ENCODE data around the gene ARPC3.
"Not testable (repeated sequence)": the region's sequence is repeated elsewhere in the genome, so short reads cannot be mapped to it uniquely, and the experiment has no call there.

Gene ARPC3

DNA sequence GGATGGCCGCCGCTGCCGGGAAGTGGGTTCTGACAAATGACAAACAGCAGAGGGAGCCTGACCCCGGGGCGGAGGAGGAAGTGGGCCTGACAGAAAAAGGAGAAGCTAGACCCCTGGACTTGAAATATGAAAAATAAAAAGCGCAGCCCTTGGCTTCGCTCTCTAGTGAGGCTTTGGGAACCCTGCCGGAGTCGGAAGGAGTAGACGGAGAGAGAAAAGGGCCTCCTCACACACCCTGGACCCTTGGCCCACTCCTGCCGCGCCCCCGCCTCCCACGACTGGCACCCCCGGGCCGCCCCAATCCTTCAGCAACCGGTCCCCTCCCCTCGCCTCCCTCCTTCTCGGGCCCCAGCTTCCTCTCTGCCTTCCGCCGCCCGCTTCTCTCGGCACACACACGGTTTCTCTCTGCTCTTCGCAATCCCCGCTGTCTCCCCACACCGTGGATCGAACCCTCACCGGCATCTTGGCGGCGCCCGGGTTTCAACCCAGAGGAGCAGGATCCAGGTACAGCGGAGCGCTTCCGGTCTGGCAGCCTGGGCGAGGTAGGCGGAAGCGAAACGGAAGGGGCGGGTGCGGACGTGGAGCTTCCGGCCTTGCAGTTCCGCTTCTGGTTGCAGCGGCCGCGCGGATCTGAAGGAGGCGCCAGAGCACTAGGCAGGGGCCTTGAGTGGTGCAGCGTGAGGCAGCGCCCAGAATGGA is at the start of gene ARPC3:
TSS of gene ARPC3 (minus strand) at position 539 of the 699 bp plus-strand sequence. CDS start at position 462, 77 bp downstream.
- peak; percentile 89 to 97 for DNase-seq

DNA sequence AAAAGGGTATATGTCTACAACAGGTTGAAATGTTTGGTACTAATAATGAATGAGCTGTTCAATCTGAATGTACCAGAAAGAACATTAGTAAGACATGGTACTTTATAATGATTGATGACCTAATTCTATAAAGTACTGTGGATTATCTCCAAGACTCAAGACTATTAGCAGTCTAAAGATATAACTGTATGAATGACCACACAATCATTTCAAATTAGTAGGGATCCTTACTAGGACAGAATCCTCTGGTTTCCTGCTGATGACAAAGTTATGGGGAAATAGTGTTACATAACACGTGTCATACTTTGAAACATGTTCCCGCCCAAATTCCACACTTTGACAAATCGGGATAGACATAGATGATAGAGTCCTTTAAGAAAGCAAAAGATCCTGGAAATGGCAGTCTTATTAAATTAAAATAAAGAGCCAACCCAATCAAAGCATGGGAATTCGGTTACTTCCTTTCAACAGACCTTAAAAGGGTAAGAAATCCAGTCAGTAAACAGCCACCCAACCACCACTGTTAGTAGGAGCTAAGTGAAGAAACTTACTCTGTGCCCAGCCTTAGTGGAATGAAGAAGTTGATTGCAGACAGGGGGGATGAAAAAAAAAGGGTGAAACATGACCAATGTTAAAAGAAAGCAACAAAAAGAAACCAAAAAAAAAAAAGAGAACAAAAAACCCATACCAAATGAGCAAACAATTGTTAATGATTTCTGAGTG is 49.0 kb upstream of the ARPC3 start:
- no peak for DNase-seq

DNA sequence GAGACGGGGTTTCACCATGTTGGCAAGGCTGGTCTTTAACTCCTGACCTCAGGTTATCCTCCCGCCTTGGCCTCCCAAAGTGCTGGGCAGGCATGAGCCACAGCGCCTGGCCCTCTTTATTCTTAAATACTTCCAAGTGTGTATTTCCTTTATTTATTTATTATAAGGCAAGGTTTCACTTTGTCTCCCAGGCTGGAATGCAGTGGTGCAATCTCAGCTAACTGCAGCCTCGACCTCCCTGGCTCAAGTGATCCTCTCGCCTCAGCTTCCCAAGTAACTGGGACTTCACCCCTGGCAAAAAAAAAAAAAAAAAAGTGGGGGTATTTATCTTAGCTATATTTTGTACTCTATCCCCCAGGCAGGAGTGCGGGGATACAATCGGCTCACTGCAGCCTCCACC is 25.3 kb upstream of the ARPC3 start:
- DNase-seq: no peak

DNA sequence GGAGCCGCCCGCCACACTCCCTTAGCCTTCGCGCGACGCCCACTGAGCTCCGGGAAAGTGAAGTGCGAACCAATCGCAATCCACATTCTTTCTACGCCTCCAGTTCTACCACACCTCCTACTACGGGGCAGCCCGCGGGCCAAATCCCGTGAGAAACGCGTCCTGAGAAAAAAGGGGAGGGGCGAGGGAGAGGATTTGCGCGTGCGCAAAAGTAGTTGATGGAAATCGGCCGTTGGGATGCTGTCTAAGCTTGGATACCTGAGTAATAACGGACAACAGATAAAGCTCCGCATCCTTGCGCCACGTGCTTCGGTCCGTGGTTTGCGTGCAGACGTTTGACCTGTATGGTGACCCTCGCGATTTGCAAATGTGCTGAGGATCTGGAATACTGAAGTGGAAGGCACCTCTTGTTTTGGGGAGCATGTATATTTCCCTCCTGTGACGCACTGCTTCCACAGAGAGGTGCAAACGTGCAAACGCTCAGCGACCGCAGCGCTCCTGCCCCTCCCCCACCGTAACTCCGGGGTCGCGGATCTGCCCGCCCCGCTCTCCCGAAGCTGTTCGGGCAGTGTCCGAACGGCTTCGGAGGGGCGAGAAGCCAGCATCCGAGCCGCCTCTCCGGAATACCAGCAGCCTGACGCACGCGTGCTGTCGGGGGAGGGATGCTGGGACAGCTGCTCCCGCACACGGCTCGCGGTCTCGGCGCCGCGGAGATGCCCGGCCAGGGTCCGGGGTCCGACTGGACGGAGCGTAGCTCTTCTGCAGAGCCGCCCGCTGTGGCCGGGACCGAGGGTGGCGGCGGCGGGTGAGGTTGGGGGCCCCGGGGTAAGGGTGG is 18.3 kb upstream of the ARPC3 start, which contains the start of the genes FAM216A and GPN3:
TSS of gene FAM216A (plus strand) at position 632 of the 835 bp plus-strand sequence. CDS start at position 663, 31 bp downstream.
TSS of gene GPN3 (minus strand) at position 44 of the 835 bp plus-strand sequence. CDS start 54 bp downstream, outside the sequence.
- DNase-seq: peak; percentile 97 to 99

DNA sequence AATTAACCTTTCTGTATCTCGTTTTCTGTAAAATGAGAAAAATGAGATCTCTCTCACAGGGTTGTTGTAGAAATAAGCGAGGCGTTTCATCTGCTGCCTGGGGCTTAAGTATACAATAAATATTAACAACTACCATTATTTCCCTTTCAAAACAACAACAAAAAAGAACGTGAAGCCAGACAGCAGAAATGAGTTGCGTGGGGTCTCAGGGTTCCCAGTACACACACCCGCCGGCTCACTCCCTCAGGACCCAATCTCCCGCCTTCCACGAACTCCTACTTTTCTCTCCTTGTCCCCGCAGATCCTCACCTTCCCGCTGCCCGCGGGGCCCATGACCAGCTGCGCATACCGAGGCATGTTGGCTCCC is 17.7 kb upstream of the ARPC3 start:
- DNase-seq: no peak

DNA sequence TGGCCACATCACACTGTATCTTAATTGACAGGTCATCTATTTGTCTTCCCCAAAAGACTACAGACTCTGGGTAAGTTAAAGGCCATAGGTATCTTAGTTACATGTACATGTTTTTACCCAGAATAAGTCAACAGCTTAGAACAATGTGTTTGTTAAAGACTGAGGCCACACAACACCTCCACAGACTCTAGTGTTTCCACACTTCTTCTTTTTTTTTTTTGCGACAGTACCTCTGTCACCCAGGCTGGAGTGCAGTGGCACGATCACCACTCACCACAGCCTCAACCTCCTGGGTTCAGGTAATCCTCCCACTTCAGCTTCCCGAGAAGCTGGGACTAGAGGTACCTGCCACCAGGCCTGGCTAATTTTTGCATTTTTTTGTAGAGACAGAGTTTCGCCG is 16.7 kb upstream of the ARPC3 start:
- no peak for DNase-seq

DNA sequence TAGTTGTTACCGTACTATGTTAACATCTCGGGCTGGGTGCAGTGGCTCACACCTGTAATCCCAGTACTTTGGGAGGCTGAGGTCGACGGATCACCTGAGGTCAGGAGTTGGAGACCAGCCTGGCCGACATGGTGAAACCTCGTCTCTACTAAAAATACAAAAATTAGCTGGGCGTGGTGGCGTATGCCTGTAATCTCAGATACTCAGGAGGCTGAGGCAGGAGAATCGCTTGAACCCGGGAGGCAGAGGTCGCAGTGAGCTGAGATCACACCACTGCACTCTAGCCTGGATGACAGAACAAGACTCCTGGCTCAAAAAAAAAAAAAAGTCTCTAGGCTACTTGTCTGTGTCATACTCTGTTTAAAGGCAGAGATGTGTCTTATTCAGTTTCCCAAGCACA is 15.6 kb upstream of the ARPC3 start:
- not testable (repeated sequence) for DNase-seq

DNA sequence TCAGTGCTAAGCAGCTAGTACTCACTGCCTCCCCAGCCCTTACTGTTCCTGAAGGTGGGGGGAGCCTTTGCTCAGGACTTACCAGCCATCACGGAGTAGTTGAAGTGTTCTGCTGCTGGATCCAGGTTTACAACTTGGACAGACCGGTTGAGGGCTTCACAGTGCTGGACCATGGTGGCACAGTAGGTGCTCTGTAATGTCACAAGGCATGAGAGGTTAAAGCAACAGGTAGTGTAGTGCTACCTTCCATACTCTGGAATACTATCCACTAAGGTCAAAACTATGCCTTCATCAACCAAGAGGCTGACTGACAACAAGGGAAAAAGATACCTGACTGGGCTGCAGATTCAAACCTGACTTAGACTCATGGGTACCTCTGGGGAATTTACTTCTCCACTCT is 14.9 kb upstream of the ARPC3 start:
- no peak for DNase-seq

DNA sequence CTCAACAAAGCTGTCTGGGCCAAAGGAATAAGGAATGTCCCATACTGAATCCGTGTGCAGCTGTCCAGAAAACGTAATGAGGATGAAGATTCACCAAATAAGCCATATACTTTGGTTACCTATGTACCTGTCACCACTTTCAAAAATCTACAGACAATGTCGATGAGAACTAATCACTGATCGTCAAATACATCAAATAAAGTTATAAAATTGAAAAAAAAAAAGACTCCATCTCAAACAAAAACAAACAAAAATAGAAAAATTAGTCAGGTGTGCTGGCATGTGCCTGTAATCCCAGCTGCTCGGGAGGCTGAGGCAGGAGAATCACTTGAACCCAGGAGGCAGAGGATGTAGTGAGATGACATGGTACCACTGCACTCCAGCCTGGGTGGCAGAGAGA is 11.1 kb upstream of the ARPC3 start:
- DNase-seq: not testable (repeated sequence)

DNA sequence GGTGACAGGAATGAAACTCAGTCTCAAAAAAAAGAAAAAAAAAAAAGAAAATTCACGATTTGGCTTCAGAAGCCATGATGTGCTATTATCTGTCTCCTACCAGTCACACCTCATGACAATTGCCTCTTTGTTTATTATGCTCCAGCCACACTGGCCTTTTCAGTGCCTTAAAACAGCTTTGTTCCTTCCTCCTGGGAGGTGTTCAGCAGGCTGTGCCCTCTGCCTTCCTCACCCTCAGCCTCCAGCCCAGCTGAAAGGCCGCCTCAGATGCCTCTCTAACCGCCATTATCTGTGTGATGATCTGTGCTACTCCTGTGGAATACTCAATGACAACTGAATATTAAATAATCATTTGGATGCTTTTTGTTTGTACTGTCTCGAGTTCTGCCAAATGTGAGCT is 8.6 kb upstream of the ARPC3 start:
- no peak for DNase-seq

DNA sequence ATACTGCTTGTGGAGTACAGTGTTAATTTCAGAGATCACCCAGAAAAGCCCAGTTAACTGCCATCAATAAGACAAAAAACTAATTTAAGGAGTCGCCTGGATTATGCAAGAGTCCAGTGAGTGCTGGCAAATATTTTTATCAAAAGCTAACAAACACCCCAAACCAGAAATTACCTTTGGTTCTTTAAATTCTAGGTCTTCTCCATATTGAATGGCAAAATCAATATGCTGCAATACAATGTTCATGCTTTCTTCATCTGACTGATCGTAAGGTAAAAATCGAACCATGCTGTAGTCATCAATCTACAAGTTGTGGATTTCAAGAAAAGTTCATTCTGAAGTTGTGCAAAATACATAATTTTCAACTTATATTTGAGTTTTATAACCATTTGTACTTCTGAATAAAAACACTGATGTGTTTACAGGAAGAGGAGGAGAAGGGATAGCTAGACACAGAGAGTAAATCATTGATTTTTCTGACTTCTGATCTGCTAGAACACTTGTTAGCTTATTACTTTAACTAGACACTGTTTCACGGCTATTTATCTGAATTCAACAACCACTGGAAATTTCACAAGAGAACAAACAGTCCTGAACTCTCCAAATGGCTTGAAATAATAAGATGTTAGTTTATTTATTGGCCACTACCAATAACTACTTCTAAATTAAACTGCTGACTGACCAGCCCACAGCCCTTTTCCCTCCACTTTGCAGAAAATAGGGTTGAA is 3.6 kb upstream of the ARPC3 start:
- DNase-seq: no peak

DNA sequence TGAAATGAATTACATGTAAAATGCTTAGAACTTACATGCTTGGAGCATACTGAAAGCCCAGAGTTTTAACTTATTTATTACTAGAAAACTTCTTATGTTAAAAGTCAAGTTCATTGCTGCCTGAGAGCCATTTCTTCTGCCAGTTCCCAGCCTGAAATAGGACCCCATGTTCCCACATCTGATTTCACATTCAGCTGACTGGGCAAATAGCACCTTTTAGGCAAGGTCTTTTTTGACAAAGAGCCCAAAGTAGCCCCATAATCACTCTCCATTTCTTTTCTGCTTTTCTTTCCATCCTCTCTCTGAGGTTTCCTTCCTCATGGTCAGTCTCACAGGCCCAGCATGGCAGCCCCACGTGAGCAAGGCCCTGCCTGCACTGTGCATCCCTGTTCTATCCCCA is 1.1 kb upstream of the ARPC3 start:
- DNase-seq: no peak

DNA sequence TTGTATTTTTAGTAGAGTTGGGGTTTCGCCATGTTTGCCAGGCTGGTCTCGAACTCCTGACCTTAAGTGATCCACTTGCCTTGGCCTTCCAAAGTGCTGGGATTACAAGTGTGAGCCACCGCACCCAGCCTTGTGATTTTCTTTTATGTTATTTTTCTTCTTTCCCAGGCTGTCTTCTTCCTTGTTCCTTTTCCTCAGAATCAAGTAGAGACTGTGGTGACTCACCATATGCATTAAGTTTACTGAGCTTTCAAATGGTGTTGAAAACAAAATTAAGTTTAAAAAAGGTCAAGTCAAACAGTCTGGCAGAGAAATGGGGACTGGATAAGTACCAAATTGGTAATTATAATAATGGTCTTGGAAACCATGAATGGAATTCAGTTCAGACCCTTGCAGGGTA is 5.7 kb downstream of the ARPC3 start:
- DNase-seq: no peak

DNA sequence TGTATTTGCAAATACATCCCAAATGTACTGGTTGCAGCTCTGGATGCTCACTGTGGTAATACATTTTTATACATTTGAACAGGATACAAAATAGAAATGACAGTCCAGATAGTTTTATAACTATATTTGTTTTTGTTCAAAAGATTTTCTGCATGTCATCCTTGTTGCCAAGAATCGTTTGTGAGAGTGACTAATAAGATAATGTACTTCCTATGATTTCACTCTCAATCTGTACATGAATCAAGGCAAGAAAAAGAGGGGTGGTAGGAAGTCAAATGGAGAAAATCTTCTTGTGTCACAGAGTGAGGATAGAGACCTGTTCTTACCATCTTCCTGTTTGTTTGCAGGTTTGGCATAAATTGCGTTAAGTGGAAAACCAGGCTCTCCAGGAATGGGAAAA is 13.9 kb downstream of the ARPC3 start:
- no peak for DNase-seq

DNA sequence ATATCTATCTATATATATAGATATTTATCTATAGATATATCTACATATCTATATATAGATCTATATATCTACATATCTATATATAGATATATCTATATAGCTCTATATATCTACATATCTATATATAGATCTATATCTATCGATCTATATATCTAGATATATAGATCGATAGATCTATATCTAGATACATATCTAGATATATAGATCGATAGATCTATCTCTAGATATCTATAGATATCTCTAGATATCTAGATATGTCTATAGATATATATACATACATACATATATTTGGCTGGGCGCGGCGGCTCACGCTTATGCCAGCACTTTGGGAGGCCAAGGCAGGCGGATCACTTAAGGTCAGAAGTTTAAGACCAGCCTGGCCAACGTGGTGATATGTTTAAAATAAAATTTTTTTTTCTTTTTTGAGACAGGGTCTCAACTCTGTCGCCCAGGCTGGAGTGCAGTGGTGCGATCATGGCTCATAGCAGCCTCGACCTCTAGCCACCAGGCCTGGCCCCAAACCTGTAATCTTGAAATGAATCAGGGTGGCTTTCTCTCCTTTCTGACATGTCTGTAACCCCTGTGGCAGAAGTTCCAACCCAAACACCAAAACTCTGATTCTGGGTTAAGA is 18.1 kb downstream of the ARPC3 start:
- DNase-seq: no peak

DNA sequence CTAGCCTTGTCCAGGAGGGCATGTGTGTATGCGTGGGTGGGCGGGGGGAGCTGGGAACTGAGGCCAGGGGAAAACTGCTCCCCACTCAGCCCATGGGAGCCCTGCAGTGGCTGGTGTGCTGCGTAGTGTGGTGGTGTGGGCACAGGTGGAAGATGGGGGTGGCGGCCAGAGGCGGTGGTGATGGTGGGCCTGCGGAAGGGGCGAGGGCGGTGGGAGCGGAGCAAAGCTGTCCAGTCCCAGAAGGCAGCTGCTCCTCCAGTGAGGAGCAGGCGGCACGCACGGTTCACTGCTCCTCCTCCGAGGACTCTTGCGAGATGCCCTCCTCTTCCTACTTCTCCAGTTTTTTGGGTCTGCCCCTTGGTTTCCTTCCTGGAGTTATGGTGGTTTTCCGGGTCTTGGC is 20.5 kb downstream of the ARPC3 start:
- not testable (repeated sequence) for DNase-seq

DNA sequence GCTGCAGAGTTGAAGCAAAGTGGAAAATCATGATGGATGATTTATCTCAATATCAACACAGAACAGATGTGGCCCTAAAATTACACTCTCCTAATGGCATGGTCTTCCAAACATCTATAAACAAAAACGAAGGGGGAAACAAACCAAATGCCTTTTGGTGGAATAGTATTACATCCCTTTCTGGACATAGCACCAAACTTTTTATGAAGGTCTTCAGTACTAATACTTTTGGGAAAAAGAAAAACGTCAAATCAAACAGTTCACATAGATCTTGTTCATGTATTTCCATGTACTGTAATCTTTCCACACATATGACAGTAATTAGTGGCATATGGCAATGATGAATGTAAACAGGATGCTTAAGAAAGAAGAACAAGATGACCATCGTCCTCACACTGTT is 23.7 kb downstream of the ARPC3 start:
- DNase-seq: no peak

DNA sequence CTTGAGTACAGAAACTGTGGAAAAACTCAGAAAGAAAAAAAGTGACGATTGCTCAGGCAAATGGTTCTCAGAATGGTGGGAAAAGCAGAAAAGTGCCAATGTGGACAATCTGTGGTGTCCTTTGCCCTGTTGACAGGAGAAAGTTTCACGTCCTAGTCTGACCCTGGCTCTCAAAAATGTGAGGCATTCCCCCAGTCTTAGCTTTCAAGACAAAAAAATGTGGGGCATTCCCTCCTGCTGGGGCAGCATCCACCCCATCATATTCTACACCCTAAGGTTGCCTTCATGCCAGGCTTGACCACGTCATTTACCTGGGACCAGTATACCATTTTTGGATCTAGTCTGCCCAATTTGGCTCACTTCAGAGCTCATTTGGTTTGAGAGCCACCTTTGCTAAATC is 25.9 kb downstream of the ARPC3 start:
- DNase-seq: no peak

DNA sequence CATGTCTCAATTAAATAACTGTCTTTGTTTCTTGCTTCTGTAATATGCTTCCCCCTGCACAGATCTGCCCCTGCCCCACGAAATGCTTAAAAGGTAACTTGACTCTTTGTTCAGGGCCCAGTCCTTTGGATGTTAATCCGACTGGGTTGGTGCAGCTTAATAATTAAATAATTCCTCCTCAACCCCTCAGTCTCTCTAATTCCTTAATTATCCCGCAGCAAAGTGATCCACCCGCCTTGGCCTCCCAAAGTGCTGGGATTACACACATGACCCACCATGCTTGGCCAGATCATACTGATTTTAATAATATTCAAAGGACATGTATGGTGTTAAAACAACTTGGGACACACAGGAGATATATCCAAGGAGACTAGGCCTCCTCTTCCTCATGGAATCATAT is 28.4 kb downstream of the ARPC3 start:
- no peak for DNase-seq

DNA sequence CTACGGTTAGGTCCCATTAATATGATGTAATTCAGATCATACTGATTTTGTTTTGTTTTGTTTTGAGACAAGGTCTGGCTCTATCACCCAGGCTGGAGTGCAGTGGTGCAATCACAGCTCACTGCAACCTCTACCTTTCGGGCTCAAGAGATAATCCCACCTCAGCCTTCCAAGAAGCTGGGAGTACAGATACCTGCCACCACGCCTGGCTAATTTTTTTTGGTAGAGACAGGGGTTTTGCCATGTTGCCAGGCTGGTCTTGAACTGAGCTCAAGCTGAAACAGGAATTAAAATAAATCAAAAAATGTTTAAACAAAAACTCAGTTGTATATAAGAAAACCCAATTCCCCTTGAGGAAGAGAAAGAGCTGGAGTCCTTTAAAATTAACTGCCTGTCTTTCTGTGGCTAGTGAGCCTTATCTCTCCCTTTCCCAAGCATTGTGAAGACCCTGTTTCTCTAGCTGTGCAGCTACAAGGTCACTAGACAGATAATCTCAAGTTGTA is 28.9 kb downstream of the ARPC3 start:
- DNase-seq: no peak

DNA sequence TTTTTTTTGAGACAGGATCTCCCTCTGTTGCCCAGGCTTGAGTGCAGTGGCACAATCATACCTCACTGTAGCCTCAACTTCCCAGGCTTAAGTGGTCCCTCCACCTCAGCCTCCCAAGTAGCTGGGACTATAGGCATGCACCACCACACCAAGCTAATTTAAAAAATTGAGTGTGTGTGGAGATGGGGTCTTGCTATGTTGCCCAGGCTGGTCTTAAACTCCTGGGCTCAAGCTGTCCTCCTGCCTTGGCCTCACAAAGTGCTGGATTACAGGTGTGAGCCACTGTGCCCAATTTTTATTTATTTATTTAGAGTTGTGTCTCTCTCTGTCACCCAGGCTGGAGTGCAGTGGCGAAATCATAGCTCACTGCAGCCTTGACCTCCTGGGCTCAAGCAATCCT is 29.5 kb downstream of the ARPC3 start:
- DNase-seq: not testable (repeated sequence)

DNA sequence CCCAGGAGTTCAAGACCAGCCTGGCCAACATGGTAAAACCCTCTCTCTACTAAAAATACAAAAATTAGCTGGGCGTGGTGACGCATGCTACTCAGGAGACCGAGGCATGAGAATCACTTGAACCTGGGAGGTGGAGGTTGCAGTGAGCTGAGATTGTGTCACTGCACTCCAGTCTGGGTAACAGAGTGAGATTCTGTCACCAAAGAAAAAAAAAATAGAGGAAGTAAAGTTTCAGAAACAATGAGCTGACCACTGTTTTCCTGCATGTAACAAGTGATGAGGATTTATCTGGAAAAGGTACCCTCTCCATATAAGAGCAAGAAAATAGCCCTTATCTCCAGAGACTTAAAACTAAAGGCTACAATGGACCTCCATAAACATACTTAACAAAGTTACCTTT is 33.0 kb downstream of the ARPC3 start:
- DNase-seq: not testable (repeated sequence)

Data from NCI-H526 (cell line).